A673 (cell line): ENCODE results near the gene CNIH3.

Experiments used
- EZH2 ChIP-seq: fragments of 200-600 bp; sonication (generic); IDR thresholded peaks from 2 replicates; pipeline ENCODE4 v1.6.1; 2017; ENCODE audit warnings: borderline replicate concordance, low read depth, mild to moderate bottlenecking, mixed read lengths, antibody characterized with exemption, low read length; ENCODE audit not compliant: poor library complexity, severe bottlenecking
- TF ChIP-seq, protein P1 (sequence below): fragments of 300-800, 200-600 bp; sonication (generic); conservative IDR thresholded peaks from 2 replicates; pipeline ENCODE4 v1.5.1; 2017; ENCODE audit warnings: low read depth, mild to moderate bottlenecking, antibody characterized with exemption, low read length, moderate library complexity, mixed read lengths

- TF ChIP-seq, protein P1, sequence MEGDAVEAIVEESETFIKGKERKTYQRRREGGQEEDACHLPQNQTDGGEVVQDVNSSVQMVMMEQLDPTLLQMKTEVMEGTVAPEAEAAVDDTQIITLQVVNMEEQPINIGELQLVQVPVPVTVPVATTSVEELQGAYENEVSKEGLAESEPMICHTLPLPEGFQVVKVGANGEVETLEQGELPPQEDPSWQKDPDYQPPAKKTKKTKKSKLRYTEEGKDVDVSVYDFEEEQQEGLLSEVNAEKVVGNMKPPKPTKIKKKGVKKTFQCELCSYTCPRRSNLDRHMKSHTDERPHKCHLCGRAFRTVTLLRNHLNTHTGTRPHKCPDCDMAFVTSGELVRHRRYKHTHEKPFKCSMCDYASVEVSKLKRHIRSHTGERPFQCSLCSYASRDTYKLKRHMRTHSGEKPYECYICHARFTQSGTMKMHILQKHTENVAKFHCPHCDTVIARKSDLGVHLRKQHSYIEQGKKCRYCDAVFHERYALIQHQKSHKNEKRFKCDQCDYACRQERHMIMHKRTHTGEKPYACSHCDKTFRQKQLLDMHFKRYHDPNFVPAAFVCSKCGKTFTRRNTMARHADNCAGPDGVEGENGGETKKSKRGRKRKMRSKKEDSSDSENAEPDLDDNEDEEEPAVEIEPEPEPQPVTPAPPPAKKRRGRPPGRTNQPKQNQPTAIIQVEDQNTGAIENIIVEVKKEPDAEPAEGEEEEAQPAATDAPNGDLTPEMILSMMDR: no peak
- TF ChIP-seq EZH2: no peak
These were observed 165.7 kb downstream of the CNIH3 start for GRCh38 chr1:224781800-224782199.
